OCI-LY7 (cell line): Measurements from ENCODE around the gene CCDC88B. TPM values are rescaled to one million over a fixed set of nuclear protein-coding genes. Genes with fewer than 3 reads are reported as not detected.
"Not testable (repeated sequence)": the region's sequence is repeated elsewhere in the genome, so short reads cannot be mapped to it uniquely, and the experiment has no call there.

Experiments
- BruUV-seq: library from RNA; stranded (reverse); fragments of 400-500 nt; replicated peaks from 2 replicates; lab custom pipeline; 2021; lab: Mats Ljungman, UMichigan
- CTCF ChIA-PET: fragments of 300-600 bp; sonication (Branson Sonifier 250); formaldehyde crosslinking; loops from one replicate; lab custom pipeline; 2022; ENCODE audit warnings: antibody characterized with exemption; ENCODE audit not compliant: unreplicated experiment; lab: Charles Lee
- POLR2A ChIA-PET: fragments of 300-600 bp; sonication (Branson Sonifier 250); formaldehyde crosslinking; loops from one replicate; lab custom pipeline; 2022; ENCODE audit warnings: antibody characterized with exemption; lab: Charles Lee
- DNase-seq: peaks from one replicate; pipeline ENCODE4 v3.0.0-alpha.2; 2015; ENCODE audit warnings: low spot score
- H2AFZ ChIP-seq: fragments of 200-600 bp; sonication (generic), shearing (Covaris generic); 2 replicates; pipeline ENCODE4 v1.6.1; 2014; ENCODE audit warnings: mild to moderate bottlenecking, antibody characterized with exemption, low read length, moderate library complexity
- H3K27ac ChIP-seq: fragments of 200-600 bp; sonication (generic); 2 replicates; pipeline ENCODE4 v1.5.1; 2014; ENCODE audit warnings: mixed run types, low read depth, mild to moderate bottlenecking, moderate library complexity, low read length, inconsistent platforms; ENCODE audit not compliant: poor library complexity, severe bottlenecking
- H3K36me3 ChIP-seq: fragments of 200-600 bp; sonication (generic); 2 replicates; pipeline ENCODE4 v1.6.1; 2014; ENCODE audit warnings: mild to moderate bottlenecking, antibody characterized with exemption, low read length, moderate library complexity, mixed read lengths; ENCODE audit not compliant: insufficient read depth
- H3K4me1 ChIP-seq: fragments of 200-600 bp; sonication (generic); 2 replicates; pipeline ENCODE4 v1.5.1; 2014; ENCODE audit warnings: mild to moderate bottlenecking, low read length; ENCODE audit not compliant: insufficient read depth, poor library complexity, severe bottlenecking
- H3K4me2 ChIP-seq: fragments of 200-600 bp; sonication (generic); 2 replicates; pipeline ENCODE4 v1.6.1; 2014; ENCODE audit warnings: mild to moderate bottlenecking, low read length
- H3K4me3 ChIP-seq: fragments of 200-600 bp; sonication (generic); 2 replicates; pipeline ENCODE4 v1.5.1; 2014; ENCODE audit warnings: mild to moderate bottlenecking, low read depth, low read length; ENCODE audit not compliant: poor library complexity, severe bottlenecking
- H3K79me2 ChIP-seq: fragments of 200-600 bp; sonication (generic); 2 replicates; pipeline ENCODE4 v1.6.1; 2016; ENCODE audit warnings: low read depth, mild to moderate bottlenecking, low read length, moderate library complexity, mixed read lengths; ENCODE audit not compliant: insufficient read depth
- H3K9me2 ChIP-seq: fragments of 200-600 bp; sonication (generic); 2 replicates; pipeline ENCODE4 v1.6.1; 2016; ENCODE audit warnings: mild to moderate bottlenecking, low read length, mixed read lengths; ENCODE audit not compliant: insufficient read depth
- H3K9me3 ChIP-seq: fragments of 200-600 bp; sonication (generic); 2 replicates; pipeline ENCODE4 v1.6.1; 2014; ENCODE audit warnings: mild to moderate bottlenecking, mixed run types, low read length, mixed read lengths
- H4K20me1 ChIP-seq: fragments of 200-600 bp; sonication (generic); 2 replicates; pipeline ENCODE4 v1.6.1; 2014; ENCODE audit warnings: mild to moderate bottlenecking, antibody characterized with exemption, low read length, moderate library complexity, mixed read lengths; ENCODE audit not compliant: insufficient read depth
- CTCF ChIP-seq: fragments of 200-600 bp; sonication (generic); conservative IDR thresholded peaks from 2 replicates; pipeline ENCODE4 v1.5.1; 2014; ENCODE audit warnings: mild to moderate bottlenecking, antibody characterized with exemption, low read length, moderate library complexity, mixed read lengths
- EZH2phosphoT487 ChIP-seq: fragments of 200-600 bp; sonication (generic); IDR thresholded peaks from 2 replicates; pipeline ENCODE4 v1.6.1; 2018; ENCODE audit warnings: low read depth, borderline replicate concordance, mild to moderate bottlenecking, mixed run types, antibody characterized with exemption, low read length, moderate library complexity, mixed read lengths
- intact Hi-C: fragments of 100-400 bp; cut with micrococcal nuclease; formaldehyde crosslinking; loops from one replicate; pipeline ENCODE4 v1.10.0; 2022; ENCODE audit not compliant: unreplicated experiment
- total RNA-seq, 2 experiments: library from RNA; depleted of rRNA in 1 of 2; stranded (reverse); fragments of >200 nt in 1 of 2; shearing (Covaris generic) in 1 of 2; gene quantifications; 2 replicates each; pipeline ENCODE4 v1.2.3, GENCODE V29; 2014 to 2022

The CCDC88B gene
- total RNA-seq, 2 experiments from 2014 or later: 40.7 to 67.2 TPM

- no TSS peak for BruUV-seq
- peaks cover 67% of the 10 kb centered on the region for H3K36me3 ChIP-seq
- ChIA-PET POLR2A (no interaction called here), CTCF (no interaction called here)
- H4K20me1 ChIP-seq: no peaks in the 10 kb centered on the region
- TF ChIP-seq CTCF (0 out of 2 replicates have a peak, but pooled peaks have one; percentile 22), EZH2phosphoT487 (no peak)
- H3K27ac ChIP-seq: no peak overlapping the region
- no peak for DNase-seq
- peaks cover 29% of the 10 kb centered on the region for H3K4me1 ChIP-seq
- H3K4me2 ChIP-seq: peak overlapping the region; percentile 77; the same call in 1 of the 2 replicates
- peaks cover 17% of the 10 kb centered on the region; the same call in 1 of the 2 replicates for H3K79me2 ChIP-seq
- no peak overlapping the region for H3K4me3 ChIP-seq
- H2AFZ ChIP-seq: no peak overlapping the region
- intact Hi-C loops: no loop called here
- H3K9me3 ChIP-seq: no peaks in the 10 kb centered on the region
- no peaks in the 10 kb centered on the region for H3K9me2 ChIP-seq
Observed at GRCh38 chr11:64314805-64315561, 25.0 kb upstream of the CCDC88B start.

DNA sequence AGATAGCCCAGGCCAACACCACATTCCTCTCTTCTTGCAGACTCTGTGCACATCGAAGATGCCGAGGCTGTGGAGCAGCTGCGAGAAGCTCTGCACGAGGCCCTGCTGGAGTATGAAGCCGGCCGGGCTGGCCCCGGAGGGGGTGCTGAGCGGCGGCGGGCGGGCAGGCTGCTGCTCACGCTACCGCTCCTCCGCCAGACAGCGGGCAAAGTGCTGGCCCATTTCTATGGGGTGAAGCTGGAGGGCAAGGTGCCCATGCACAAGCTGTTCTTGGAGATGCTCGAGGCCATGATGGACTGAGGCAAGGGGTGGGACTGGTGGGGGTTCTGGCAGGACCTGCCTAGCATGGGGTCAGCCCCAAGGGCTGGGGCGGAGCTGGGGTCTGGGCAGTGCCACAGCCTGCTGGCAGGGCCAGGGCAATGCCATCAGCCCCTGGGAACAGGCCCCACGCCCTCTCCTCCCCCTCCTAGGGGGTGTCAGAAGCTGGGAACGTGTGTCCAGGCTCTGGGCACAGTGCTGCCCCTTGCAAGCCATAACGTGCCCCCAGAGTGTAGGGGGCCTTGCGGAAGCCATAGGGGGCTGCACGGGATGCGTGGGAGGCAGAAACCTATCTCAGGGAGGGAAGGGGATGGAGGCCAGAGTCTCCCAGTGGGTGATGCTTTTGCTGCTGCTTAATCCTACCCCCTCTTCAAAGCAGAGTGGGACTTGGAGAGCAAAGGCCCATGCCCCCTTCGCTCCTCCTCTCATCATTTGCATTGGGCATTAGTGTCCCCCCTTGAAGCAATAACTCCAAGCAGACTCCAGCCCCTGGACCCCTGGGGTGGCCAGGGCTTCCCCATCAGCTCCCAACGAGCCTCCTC is 24.1 kb upstream of the CCDC88B start:
- Histone ChIP-seq H3K79me2 (peaks cover 17% of the 10 kb centered on the region; the same call in 1 of the 2 replicates), H3K4me3 (peak overlapping the region; percentile 83), H3K27ac (peak overlapping the region; percentile 88), H3K36me3 (peaks cover 72% of the 10 kb centered on the region), H3K4me1 (peaks cover 29% of the 10 kb centered on the region), H3K4me2 (peak overlapping the region; percentile 77)
- BruUV-seq: TSS peak; percentile 45
- H3K9me3 ChIP-seq, H4K20me1 ChIP-seq, H2AFZ ChIP-seq, intact Hi-C loops, H3K9me2 ChIP-seq, DNase-seq: not testable (repeated sequence)
- ChIA-PET CTCF (interaction anchor here (0.6 kb wide), 1 partner anchor 11 kb away, joined by 3 read pairs; no protein-coding TSS in a partner anchor), POLR2A (interaction anchor here (0.6 to 2.3 kb wide), 2 partner anchors 25 to 39 kb away, joined by 3 to 22 read pairs; partner anchors contain the start of gene CCDC88B)
